Activated naive CD8-positive, alpha-beta T cell treated with anti-CD3 and anti-CD28 coated beads, Interleukin-2, amount 10 ng/mL, durations not matched to agents 7 days and 5 days (primary cell): ENCODE data around the gene PRKN. TPM values are rescaled to one million over a fixed set of nuclear protein-coding genes. Genes with fewer than 3 reads are reported as not detected.

Experiments
- ATAC-seq: fragments of 150-1000 bp; cut with Tn5 transposase; one replicate; pipeline ENCODE4 v1.10.0; 2021; ENCODE audit warnings: low read depth, moderate library complexity
- POLR2A ChIA-PET: fragments of 350-600 bp; sonication (Branson Sonifier 250); formaldehyde crosslinking; loops from one replicate; lab custom pipeline; 2021; ENCODE audit warnings: antibody characterized with exemption; lab: Charles Lee
- DNase-seq: peaks from one replicate; pipeline ENCODE4 v3.0.0; 2021
- H3K27ac Mint-ChIP-seq: one replicate; pipeline ENCODE4 v1.8.0; 2022; ENCODE audit warnings: mild to moderate bottlenecking, mixed read lengths
- H3K27me3 Mint-ChIP-seq: one replicate; pipeline ENCODE4 v1.8.0; 2022; ENCODE audit warnings: mild to moderate bottlenecking, moderate library complexity, mixed read lengths
- H3K36me3 Mint-ChIP-seq: one replicate; pipeline ENCODE4 v1.8.0; 2021; ENCODE audit warnings: mild to moderate bottlenecking, mixed read lengths
- H3K4me1 Mint-ChIP-seq: one replicate; pipeline ENCODE4 v1.8.0; 2021; ENCODE audit warnings: mixed read lengths
- H3K4me3 Mint-ChIP-seq: one replicate; pipeline ENCODE4 v1.8.0; 2022; ENCODE audit warnings: mild to moderate bottlenecking, moderate library complexity, mixed read lengths
- H3K9me3 Mint-ChIP-seq: one replicate; pipeline ENCODE4 v1.8.0; 2021; ENCODE audit warnings: mixed read lengths
- total RNA-seq, 2 experiments: library from RNA; stranded (reverse); gene quantifications; one replicate each; pipeline ENCODE4 v1.2.3, GENCODE V29; 2021

PRKN gene
- total RNA-seq, 2 experiments from 2014 or later, result 1.00 to 1.5 TPM

DNA sequence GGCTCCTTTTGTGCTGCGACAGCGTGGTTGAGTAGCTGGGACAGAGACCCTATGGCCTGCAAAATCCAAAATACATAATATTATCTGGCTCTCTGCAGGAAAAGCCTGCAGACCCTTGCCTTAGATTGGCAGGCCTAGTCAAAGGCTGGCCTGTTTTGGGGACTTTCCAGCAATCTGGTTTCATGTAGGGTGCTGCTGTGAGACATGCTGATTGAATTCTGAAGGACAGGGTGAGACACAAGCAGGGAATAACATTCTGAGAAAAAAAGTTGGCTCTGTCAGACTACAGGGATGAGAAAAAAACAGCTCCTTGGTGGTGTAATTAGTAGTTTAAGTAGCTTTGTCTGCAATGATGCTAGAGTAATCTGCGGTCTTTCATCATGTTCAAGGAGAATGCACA lies 1051.0 kb downstream of the PRKN start:
- Mint-ChIP-seq H3K27me3 (no peaks in the 10 kb centered on the region), H3K4me1 (no peaks in the 10 kb centered on the region), H3K9me3 (no peaks in the 10 kb centered on the region), H3K27ac (no peak overlapping the region), H3K36me3 (no peaks in the 10 kb centered on the region), H3K4me3 (no peak overlapping the region)
- DNase-seq, result no peak
- POLR2A ChIA-PET, result no interaction called here
- ATAC-seq, result no peak

DNA sequence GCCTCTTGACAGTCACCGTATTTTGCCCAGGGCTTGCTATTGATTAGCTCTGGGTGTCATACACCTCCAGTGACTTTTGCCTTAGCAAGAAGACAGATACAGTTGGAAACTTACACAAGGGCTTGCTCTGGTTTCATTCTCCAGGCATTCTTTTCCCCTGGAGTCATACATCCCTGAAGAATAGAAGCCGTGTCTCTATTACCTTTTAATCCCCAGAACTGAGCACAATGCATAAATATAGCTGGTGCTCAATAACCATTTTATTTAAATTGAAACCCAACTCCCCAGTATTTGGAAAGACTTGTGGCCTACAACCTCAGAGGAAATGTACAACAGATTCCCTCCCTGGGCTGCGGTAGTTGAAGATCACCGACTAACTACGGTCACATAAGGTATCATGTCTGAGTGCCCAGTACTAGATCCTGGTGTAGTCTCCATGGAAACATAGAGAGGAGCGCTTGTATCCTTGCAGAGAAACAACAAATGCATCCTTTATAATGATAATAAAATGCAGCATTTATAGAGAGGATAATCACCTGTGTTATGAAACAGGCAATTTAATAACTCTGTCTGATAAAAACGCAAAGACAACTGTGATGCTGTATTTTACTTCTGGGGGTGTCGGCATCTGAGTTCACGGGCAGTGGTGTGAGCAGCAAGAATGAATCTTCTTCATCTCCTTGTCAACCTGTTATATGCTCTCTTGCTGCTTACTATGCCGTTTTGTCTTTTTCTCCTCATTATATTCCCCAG lies 1052.5 kb downstream of the PRKN start:
- Mint-ChIP-seq H3K4me1 (no peaks in the 10 kb centered on the region), H3K27me3 (no peaks in the 10 kb centered on the region), H3K36me3 (no peaks in the 10 kb centered on the region), H3K4me3 (no peak overlapping the region), H3K9me3 (no peaks in the 10 kb centered on the region), H3K27ac (no peak overlapping the region)
- POLR2A ChIA-PET, result no interaction called here
- DNase-seq (no peak), ATAC-seq (no peak)

DNA sequence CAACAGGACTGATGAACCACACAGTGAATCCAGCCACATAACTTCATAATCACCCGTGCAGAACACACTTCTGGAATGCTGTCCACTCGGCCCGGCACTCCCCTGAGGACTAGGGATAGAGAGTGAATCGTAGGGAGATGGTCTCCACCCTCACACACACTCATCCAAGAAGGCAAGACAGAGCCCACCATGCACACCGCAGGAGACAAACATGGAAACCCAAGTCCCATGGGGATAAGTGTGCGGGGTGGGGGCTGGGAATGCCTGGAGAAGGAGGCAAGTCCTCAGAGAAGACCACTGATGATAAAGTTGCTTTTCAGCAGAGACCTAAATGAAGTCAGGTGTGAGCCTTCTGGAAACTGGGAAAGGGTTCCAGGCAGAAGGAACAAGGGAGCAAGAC lies 1054.5 kb downstream of the PRKN start:
- H3K4me1 Mint-ChIP-seq, result no peaks in the 10 kb centered on the region
- ATAC-seq, result no peak
- POLR2A ChIA-PET, result no interaction called here
- H3K27ac Mint-ChIP-seq, result no peak overlapping the region
- no peaks in the 10 kb centered on the region for H3K9me3 Mint-ChIP-seq
- DNase-seq, result no peak
- no peak overlapping the region for H3K4me3 Mint-ChIP-seq
- H3K36me3 Mint-ChIP-seq, result no peaks in the 10 kb centered on the region
- no peaks in the 10 kb centered on the region for H3K27me3 Mint-ChIP-seq

DNA sequence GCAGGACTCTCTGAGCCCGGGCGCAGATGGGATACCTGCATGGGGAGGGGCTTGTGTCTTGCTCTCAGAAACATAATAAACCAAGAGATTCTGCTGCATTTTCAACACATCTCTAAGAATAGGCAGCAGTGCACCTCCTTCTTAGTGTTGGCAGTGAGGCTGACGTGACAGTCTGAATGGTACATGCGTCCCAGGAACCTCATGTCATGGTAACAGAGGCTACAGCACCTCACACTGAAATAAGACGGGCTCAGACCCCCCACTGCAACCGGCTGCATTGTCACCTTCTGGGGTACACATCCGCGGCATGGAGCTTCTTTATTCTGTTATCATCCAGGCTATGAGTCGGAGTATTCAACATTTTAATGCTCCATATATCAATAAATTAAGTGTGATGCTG lies 1056.4 kb downstream of the PRKN start:
- no peaks in the 10 kb centered on the region for H3K36me3 Mint-ChIP-seq
- no peak overlapping the region for H3K27ac Mint-ChIP-seq
- H3K4me1 Mint-ChIP-seq, result no peaks in the 10 kb centered on the region
- H3K27me3 Mint-ChIP-seq, result no peaks in the 10 kb centered on the region
- no peaks in the 10 kb centered on the region for H3K9me3 Mint-ChIP-seq
- DNase-seq, result no peak
- POLR2A ChIA-PET, result no interaction called here
- H3K4me3 Mint-ChIP-seq, result no peak overlapping the region
- no peak for ATAC-seq

DNA sequence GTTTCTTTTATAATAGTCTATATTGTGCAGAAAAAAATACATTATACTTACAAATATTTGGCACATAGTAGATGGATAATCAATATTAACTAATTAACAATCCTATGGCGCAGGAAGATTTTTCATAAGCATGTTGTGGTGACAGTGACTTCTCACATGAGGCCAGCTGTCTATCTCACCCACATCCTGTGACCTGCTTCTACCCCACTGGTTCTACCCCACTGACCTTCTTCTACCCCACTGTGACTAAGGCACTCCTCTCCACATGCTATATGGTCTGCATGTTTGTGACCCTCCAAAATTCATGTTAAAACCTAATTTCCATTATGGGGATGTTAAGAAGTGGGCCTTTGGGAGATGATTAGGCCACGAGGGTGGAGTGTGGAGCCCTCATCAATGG lies 1058.9 kb downstream of the PRKN start:
- Mint-ChIP-seq H3K9me3 (peaks cover 5% of the 10 kb centered on the region), H3K4me1 (no peaks in the 10 kb centered on the region), H3K27me3 (no peaks in the 10 kb centered on the region), H3K27ac (no peak overlapping the region), H3K36me3 (no peaks in the 10 kb centered on the region), H3K4me3 (no peak overlapping the region)
- DNase-seq, result no peak
- POLR2A ChIA-PET, result no interaction called here
- no peak for ATAC-seq

DNA sequence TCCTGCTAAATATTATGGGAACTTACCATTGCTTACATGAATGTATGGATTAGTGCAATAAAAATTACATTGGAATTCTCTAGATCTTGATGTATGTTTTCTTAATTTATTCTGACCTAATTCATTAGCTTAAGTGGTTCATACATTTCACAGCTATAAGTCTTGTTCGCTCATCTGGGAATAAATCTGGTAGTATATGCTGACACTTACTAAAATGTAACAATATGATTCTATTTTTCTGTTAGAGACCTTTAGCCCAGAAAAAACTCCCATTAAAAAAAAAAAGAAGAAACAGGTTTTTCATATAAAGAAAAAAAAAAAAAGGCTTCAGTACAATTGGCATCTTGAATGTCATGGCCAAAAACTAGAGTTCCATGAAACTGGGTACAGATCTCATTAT lies 1059.6 kb downstream of the PRKN start:
- Mint-ChIP-seq H3K9me3 (peaks cover 5% of the 10 kb centered on the region), H3K36me3 (no peaks in the 10 kb centered on the region), H3K4me3 (no peak overlapping the region), H3K27ac (no peak overlapping the region), H3K27me3 (no peaks in the 10 kb centered on the region), H3K4me1 (no peaks in the 10 kb centered on the region)
- DNase-seq, result no peak
- no peak for ATAC-seq
- POLR2A ChIA-PET, result no interaction called here

DNA sequence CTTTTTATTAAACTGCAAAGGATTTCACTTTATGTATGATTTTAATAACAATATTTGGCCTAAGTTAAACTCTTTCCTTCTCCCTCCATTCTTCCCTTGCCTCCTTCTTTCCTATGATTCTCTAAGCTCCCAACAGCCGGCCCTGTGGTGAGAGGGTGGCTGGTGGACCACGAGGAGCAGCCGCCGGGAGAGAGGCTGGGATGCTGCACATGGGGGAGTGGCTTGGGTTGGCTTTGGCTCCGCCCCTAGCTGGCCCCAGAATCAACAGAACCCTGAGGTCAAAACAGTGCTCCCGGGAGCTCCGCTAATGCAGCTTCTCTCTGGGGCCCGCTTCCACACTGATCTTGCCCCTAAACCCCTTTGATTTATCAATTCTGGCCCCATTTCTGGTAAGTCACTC lies 1063.9 kb downstream of the PRKN start:
- DNase-seq, result no peak
- no peaks in the 10 kb centered on the region for H3K27me3 Mint-ChIP-seq
- no peaks in the 10 kb centered on the region for H3K36me3 Mint-ChIP-seq
- H3K4me1 Mint-ChIP-seq, result no peaks in the 10 kb centered on the region
- POLR2A ChIA-PET, result no interaction called here
- H3K9me3 Mint-ChIP-seq, result peaks cover 9% of the 10 kb centered on the region
- no peak overlapping the region for H3K27ac Mint-ChIP-seq
- ATAC-seq, result no peak
- H3K4me3 Mint-ChIP-seq, result no peak overlapping the region

DNA sequence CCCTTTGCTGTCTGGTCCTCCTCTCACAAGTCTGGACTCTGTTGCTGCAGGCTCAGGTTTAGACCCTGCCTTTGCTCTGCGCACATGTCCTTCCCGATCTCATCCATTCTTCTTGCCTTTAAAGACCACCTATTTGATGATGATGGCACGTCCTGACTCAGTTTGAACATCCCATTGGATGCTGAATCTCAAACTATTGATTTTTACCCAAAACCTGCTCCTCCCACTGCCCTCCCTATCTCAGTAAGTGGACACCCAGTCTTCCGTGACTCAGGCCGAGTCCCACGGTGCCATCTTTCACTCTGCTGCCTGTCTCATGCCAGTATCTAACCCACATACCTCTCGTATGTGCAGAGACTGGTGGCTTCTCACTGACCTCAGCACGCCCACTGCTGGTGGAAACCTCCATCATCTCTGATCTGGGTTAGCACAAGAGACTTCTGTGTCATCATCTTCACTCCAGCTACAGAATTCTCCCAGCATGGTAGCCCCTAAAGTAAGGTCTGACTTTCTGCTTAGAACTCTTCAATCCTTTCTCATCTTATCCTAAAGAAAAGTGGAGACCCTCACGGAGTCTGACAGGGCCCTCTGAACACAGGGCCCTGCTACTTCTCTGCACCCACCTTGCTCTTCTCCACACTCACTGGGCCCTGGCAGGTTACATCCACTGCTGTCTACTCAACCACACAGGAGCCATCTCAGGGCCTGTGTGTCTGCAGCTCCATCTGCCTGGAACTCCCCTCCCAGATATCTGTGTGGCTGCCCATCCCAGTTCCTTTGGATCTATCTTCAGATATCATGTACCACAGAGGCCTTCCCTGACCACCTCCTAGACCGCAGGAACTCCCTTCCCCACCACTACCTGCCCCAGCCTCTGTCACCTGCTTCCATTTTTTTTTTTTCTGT lies 1066.6 kb downstream of the PRKN start:
- H3K27ac Mint-ChIP-seq, result no peak overlapping the region

DNA sequence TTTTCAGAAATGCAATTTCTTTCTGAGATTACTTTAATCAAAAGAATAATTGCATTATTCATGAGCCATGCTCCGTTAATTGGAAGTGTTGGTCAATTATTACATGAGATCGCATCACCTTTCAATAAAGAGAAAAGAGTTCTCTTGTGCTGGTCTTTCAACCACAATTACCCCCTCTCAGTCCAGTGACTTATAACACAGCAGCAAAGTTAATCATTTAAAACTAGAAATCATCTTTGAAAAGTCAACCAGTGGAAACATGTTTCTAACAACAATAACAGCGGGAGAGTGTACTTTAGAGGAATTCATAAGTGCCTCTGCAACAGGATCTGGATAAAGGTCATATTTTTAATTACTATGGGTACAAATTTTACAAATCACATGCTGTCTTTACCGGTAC lies 1069.4 kb downstream of the PRKN start:
- H3K4me1 Mint-ChIP-seq, result no peaks in the 10 kb centered on the region

More for the DNA sequence above, 1066.6 kb downstream of the PRKN start:
- no peak for DNase-seq
- POLR2A ChIA-PET, result no interaction called here
- H3K4me3 Mint-ChIP-seq, result no peak overlapping the region
- H3K27me3 Mint-ChIP-seq, result no peaks in the 10 kb centered on the region
- no peak for ATAC-seq
- H3K4me1 Mint-ChIP-seq, result no peaks in the 10 kb centered on the region
- H3K9me3 Mint-ChIP-seq, result peaks cover 9% of the 10 kb centered on the region
- no peaks in the 10 kb centered on the region for H3K36me3 Mint-ChIP-seq

DNA sequence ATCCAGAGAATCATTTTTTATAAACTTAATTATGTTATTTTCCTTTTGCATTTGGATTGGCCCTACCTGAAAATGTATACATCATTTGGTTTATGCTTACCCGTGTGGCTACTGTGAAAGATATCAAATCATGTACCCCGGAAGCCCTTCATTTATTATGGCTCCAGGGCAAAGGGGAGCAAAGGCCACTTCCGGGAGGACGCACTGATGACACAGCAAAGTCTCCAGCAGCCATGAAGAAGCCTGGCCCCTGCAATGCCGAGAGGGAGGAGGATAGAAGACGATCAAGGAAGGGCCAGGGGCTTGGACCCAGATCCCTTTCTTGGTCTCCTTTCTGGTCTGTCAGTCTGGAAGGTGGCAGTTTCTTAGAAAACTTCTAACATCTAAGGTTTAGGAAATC lies 1073.4 kb downstream of the PRKN start:
- Mint-ChIP-seq H3K27me3 (no peaks in the 10 kb centered on the region), H3K4me1 (no peaks in the 10 kb centered on the region), H3K4me3 (no peak overlapping the region), H3K36me3 (no peaks in the 10 kb centered on the region), H3K27ac (no peak overlapping the region), H3K9me3 (no peaks in the 10 kb centered on the region)
- no peak for DNase-seq
- POLR2A ChIA-PET, result no interaction called here
- no peak for ATAC-seq

More for the DNA sequence above, 1069.4 kb downstream of the PRKN start:
- H3K36me3 Mint-ChIP-seq, result no peaks in the 10 kb centered on the region
- ATAC-seq (no peak), DNase-seq (no peak)
- H3K4me3 Mint-ChIP-seq, result no peak overlapping the region
- H3K27ac Mint-ChIP-seq, result no peak overlapping the region
- POLR2A ChIA-PET, result no interaction called here
- H3K27me3 Mint-ChIP-seq, result no peaks in the 10 kb centered on the region
- H3K9me3 Mint-ChIP-seq, result peaks cover 4% of the 10 kb centered on the region

DNA sequence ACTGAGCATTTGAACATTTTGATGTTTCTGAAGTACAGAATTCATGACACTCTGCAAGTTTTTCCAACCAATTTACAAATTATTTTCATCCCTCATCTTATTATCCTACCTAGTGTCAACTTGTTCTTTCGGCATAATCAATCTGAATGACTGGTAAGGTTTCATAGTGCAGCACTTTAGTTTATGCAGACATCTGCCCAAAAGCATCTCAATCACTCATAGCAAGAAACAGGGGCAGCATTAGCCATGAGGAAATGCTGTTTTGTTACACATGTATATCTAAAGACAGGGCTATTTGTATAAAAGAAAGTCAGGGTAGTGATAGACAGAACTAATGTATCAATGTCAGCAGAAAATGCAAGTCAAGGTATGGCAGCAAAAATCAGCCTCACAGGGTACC lies 1075.6 kb downstream of the PRKN start:
- Mint-ChIP-seq H3K27ac (no peak overlapping the region), H3K36me3 (no peaks in the 10 kb centered on the region), H3K4me1 (no peaks in the 10 kb centered on the region), H3K9me3 (no peaks in the 10 kb centered on the region), H3K4me3 (no peak overlapping the region), H3K27me3 (no peaks in the 10 kb centered on the region)
- no peak for ATAC-seq
- POLR2A ChIA-PET, result no interaction called here
- no peak for DNase-seq

DNA sequence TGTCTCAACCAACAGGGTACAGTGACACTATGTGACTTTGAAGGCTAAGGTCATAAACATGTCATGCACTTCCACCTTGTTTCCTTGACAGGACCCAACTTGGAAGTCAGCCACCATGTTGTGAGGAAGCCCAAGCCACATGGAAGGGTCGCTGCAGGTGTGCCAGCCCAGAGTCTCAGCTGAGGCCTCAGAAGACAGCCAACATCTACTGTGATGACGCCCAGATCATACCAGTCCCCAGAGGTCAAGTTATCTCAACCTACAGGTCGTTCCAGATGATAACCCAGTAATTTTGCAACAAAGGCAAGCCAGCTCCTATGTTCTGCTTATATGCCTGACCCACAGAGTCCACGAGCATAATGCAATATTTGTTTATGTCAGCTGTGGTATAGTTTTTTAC lies 1077.7 kb downstream of the PRKN start:
- Mint-ChIP-seq H3K4me1 (no peaks in the 10 kb centered on the region), H3K36me3 (peaks cover 2% of the 10 kb centered on the region), H3K27me3 (no peaks in the 10 kb centered on the region), H3K9me3 (peaks cover 5% of the 10 kb centered on the region), H3K27ac (no peak overlapping the region), H3K4me3 (no peak overlapping the region)
- no peak for DNase-seq
- ATAC-seq, result no peak
- POLR2A ChIA-PET, result no interaction called here

DNA sequence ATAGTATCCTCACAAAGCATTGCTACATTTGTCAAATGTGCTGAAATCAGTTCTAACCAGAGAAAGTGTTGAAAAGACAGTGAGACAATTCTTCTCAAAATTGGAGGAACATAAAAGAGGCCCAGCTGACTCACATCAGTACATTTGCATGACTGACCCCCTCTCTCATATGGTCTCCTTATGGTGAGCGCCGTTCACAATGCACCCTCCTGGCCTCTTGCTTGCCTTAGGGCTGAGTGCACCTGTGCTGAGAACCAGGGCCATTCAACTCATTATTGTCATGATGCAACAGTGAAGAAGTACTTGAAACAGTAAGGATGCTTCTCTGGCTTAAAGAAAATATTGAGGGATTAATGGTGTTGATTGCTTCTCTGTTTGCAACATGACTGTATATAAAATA lies 1078.5 kb downstream of the PRKN start:
- POLR2A ChIA-PET, result no interaction called here
- Mint-ChIP-seq H3K27ac (no peak overlapping the region), H3K4me3 (no peak overlapping the region), H3K4me1 (no peaks in the 10 kb centered on the region), H3K27me3 (no peaks in the 10 kb centered on the region), H3K36me3 (peaks cover 2% of the 10 kb centered on the region), H3K9me3 (peaks cover 5% of the 10 kb centered on the region)
- ATAC-seq (no peak), DNase-seq (no peak)

DNA sequence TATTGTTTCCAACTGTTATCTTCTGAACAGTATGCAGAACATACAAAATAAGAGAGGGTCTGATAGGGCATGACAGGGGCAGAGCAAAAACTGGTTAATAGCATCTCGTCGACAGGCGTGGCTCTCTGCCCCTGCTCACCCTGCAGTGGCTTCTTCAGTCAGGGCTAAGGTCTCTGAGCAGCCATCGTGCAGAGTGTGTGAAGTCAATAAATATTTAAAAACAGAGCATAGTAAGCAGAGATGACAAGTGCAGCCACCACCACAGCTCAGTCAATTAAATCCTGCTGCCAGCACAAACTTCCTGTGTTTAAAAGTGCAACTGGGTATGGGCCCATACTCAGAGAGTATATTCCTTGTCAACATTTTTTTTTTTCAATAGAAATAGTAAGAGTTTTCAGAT lies 1080.3 kb downstream of the PRKN start:
- no peak overlapping the region for H3K27ac Mint-ChIP-seq
- H3K4me1 Mint-ChIP-seq, result no peaks in the 10 kb centered on the region
- peaks cover 2% of the 10 kb centered on the region for H3K36me3 Mint-ChIP-seq
- no peaks in the 10 kb centered on the region for H3K27me3 Mint-ChIP-seq
- no peak for ATAC-seq
- no peak for DNase-seq
- H3K4me3 Mint-ChIP-seq, result no peak overlapping the region
- POLR2A ChIA-PET, result no interaction called here
- peaks cover 5% of the 10 kb centered on the region for H3K9me3 Mint-ChIP-seq
